Measurements from ENCODE around the gene TRIM39. TPM values are rescaled to one million over a fixed set of nuclear protein-coding genes. Genes with fewer than 3 reads are reported as not detected.

The TRIM39 gene
- total RNA-seq, 1 donor from 2014 or later: 5.5 TPM

GRCh38 chr6:30327232-30327746 is 562 bp downstream of the TRIM39 start:
- DNase-seq (ENCODE audit: low spot score): no peak

GRCh38 chr6:30328397-30328796 is 1.7 kb downstream of the TRIM39 start:
- DNase-seq (ENCODE audit: low spot score): no peak

GRCh38 chr6:30329331-30329730 is 2.6 kb downstream of the TRIM39 start:
- no peak for DNase-seq (ENCODE audit: low spot score)

- no peak for DNase-seq (ENCODE audit: low spot score)
These were observed 5.3 kb downstream of the TRIM39 start for GRCh38 chr6:30331981-30332380.

- DNase-seq (ENCODE audit: low spot score): no peak
These were observed 7.5 kb downstream of the TRIM39 start for GRCh38 chr6:30334075-30334783.

- DNase-seq (ENCODE audit: low spot score): no peak
These were observed 13.9 kb downstream of the TRIM39 start for GRCh38 chr6:30340589-30341054.

- DNase-seq (ENCODE audit: low spot score): no peak
These were observed 14.5 kb downstream of the TRIM39 start for GRCh38 chr6:30341218-30341617.

- DNase-seq (ENCODE audit: low spot score): no peak
These were observed 15.0 kb downstream of the TRIM39 start for GRCh38 chr6:30341728-30342127.

- no peak for DNase-seq (ENCODE audit: low spot score)
These were observed 17.6 kb downstream of the TRIM39 start for GRCh38 chr6:30344191-30344867.

- DNase-seq (ENCODE audit: low spot score): peak; percentile 89
These were observed 18.3 kb downstream of the TRIM39 start, which contains the start of gene RPP21 for GRCh38 chr6:30344868-30345671. Gene RPP21 (plus strand): TSS chr6:30345156. CDS start chr6:30345172, 16 bp downstream.

GRCh38 chr6:30345852-30346251 is 19.1 kb downstream of the TRIM39 start:
- DNase-seq (ENCODE audit: low spot score): no peak

- DNase-seq (ENCODE audit: low spot score): no peak
These were observed 22.2 kb downstream of the TRIM39 start for GRCh38 chr6:30348957-30349356.

- DNase-seq (ENCODE audit: low spot score): no peak
These were observed 22.9 kb downstream of the TRIM39 start for GRCh38 chr6:30349421-30350177.

- DNase-seq (ENCODE audit: low spot score): no peak
These were observed 23.8 kb downstream of the TRIM39 start for GRCh38 chr6:30350524-30350923.

GRCh38 chr6:30352550-30352949 is 25.8 kb downstream of the TRIM39 start:
- DNase-seq (ENCODE audit: low spot score): no peak

GRCh38 chr6:30355281-30355680 is 28.6 kb downstream of the TRIM39 start:
- no peak for DNase-seq (ENCODE audit: low spot score)

GRCh38 chr6:30356536-30356935 is 29.8 kb downstream of the TRIM39 start:
- DNase-seq (ENCODE audit: low spot score): no peak

- DNase-seq (ENCODE audit: low spot score): peak; percentile 69
These were observed 31.2 kb downstream of the TRIM39 start for GRCh38 chr6:30357678-30358540.

- no peak for DNase-seq (ENCODE audit: low spot score)
These were observed 32.5 kb downstream of the TRIM39 start for GRCh38 chr6:30359276-30359675.

- DNase-seq (ENCODE audit: low spot score): no peak
These were observed 33.4 kb downstream of the TRIM39 start for GRCh38 chr6:30360139-30360538.

Measured in umbilical cord (tissue), 2 donors.